Activated CD8-positive, alpha-beta memory T cell treated with anti-CD3 and anti-CD28 coated beads, Interleukin-2, amount 10 ng/mL, durations not matched to agents 7 days and 5 days (primary cell): ENCODE data around the gene ZNF776. TPM values are rescaled to one million over a fixed set of nuclear protein-coding genes. Genes with fewer than 3 reads are reported as not detected.

Source experiments
- ATAC-seq: fragments of 150-1000 bp; cut with Tn5 transposase; one replicate; pipeline ENCODE4 v1.10.0; 2021; ENCODE audit warnings: moderate library complexity
- CTCF ChIA-PET: fragments of 350-600 bp; sonication (Branson Sonifier 250); formaldehyde crosslinking; loops from one replicate; lab custom pipeline; 2021; ENCODE audit warnings: antibody characterized with exemption; lab: Charles Lee
- DNase-seq: peaks from one replicate; pipeline ENCODE4 v3.0.0-alpha.2; 2020
- H3K27ac Mint-ChIP-seq: one replicate; pipeline ENCODE4 v1.8.0; 2021; ENCODE audit warnings: mild to moderate bottlenecking, mixed read lengths
- H3K27me3 Mint-ChIP-seq: one replicate; pipeline ENCODE4 v1.8.0; 2021; ENCODE audit warnings: mixed read lengths
- H3K36me3 Mint-ChIP-seq: one replicate; pipeline ENCODE4 v1.8.0; 2021; ENCODE audit warnings: mild to moderate bottlenecking, mixed read lengths
- H3K4me1 Mint-ChIP-seq: one replicate; pipeline ENCODE4 v1.8.0; 2021; ENCODE audit warnings: mixed read lengths
- H3K4me3 Mint-ChIP-seq: one replicate; pipeline ENCODE4 v1.8.0; 2021; ENCODE audit warnings: mild to moderate bottlenecking, moderate library complexity, mixed read lengths
- H3K9me3 Mint-ChIP-seq: one replicate; pipeline ENCODE4 v1.8.0; 2022; ENCODE audit warnings: low read depth, mixed read lengths
- total RNA-seq, 2 experiments: library from RNA; stranded (reverse); gene quantifications; one replicate each; pipeline ENCODE4 v1.2.3, GENCODE V29; 2021

ZNF776 gene
- total RNA-seq, 2 experiments from 2014 or later = 15.4 to 18.1 TPM

DNA sequence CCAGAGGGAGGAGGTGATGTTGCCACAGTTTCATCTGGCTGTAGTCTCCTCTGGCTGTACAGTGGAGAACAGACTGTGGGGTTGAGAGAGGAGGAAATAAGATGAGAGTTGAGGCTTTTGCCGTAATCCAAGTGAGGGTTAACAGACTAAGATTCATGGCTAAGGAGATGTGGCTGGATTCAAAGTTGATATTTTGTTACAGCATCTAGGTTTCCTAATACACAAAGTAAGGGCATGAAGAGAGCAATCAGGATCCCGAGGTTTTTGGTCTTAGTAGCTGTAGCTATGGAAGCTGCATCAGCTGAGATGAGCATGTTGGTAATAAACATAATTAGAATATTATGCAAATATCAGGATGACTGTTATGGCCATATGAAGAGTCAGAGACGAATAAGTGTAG, 1.4 kb downstream of the ZNF776 start:
- Mint-ChIP-seq H3K4me1 (peaks cover 26% of the 10 kb centered on the region), H3K27me3 (no peaks in the 10 kb centered on the region), H3K36me3 (peaks cover 63% of the 10 kb centered on the region), H3K9me3 (peaks cover 32% of the 10 kb centered on the region), H3K4me3 (peak overlapping the region; percentile 38), H3K27ac (peak overlapping the region; percentile 46)
- no peak for ATAC-seq
- CTCF ChIA-PET = interaction anchor here (2.3 kb wide), 1 partner anchor 22 kb away, joined by 8 read pairs; the partner anchor contains the start of gene ZNF586
- no peak for DNase-seq

DNA sequence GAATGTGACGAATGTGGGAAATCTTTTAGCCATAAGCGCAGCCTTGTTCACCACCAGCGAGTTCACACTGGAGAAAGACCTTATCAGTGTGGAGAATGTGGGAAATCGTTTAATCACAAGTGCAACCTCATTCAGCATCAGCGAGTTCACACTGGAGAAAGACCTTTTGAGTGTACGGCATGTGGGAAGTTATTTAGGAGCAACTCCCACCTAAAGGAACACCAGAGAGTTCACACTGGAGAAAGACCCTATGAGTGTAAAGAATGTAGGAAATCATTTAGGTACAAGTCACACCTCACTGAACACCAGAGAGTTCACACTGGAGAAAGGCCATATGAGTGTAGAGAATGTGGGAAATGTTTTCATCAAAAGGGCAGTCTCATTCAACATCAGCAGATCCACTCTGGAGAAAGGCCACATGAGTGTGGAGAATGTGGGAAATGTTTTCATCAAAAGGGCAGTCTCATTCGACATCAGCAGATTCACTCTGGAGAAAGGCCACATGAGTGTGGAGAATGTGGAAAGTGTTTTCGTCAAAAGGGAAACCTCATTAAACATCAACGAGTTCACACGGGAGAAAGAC, 7.6 kb downstream of the ZNF776 start:
- H3K27ac Mint-ChIP-seq = no peak overlapping the region
- H3K9me3 Mint-ChIP-seq = peaks cover 44% of the 10 kb centered on the region
- H3K4me1 Mint-ChIP-seq = peaks cover 8% of the 10 kb centered on the region
- CTCF ChIA-PET = no interaction called here
- ATAC-seq (no peak), DNase-seq (no peak)
- no peaks in the 10 kb centered on the region for H3K27me3 Mint-ChIP-seq
- H3K4me3 Mint-ChIP-seq = no peak overlapping the region
- H3K36me3 Mint-ChIP-seq = peaks cover 93% of the 10 kb centered on the region

DNA sequence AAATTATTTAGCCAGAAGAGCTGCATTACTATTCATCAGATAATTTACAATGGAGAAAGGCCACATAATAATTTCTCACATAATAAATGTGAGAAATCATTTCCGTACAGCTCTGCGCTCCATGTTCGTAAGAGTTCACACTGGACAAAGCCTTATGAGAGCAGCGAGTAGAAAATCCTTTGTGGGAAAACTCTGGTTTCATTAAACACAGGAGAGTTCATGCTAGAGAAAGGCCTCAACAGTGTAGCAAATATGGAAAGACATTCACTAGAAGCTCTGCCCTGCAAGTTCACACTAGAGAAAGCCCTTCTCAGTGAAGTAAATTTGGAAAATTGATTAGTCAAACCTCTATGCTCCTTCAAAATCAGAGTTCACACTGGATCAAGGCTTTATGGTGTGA, 8.4 kb downstream of the ZNF776 start:
- DNase-seq (no peak), ATAC-seq (no peak)
- H3K4me3 Mint-ChIP-seq = no peak overlapping the region
- CTCF ChIA-PET = no interaction called here
- peaks cover 3% of the 10 kb centered on the region for H3K4me1 Mint-ChIP-seq
- no peaks in the 10 kb centered on the region for H3K27me3 Mint-ChIP-seq
- peaks cover 91% of the 10 kb centered on the region for H3K36me3 Mint-ChIP-seq
- peaks cover 39% of the 10 kb centered on the region for H3K9me3 Mint-ChIP-seq
- H3K27ac Mint-ChIP-seq = no peak overlapping the region

DNA sequence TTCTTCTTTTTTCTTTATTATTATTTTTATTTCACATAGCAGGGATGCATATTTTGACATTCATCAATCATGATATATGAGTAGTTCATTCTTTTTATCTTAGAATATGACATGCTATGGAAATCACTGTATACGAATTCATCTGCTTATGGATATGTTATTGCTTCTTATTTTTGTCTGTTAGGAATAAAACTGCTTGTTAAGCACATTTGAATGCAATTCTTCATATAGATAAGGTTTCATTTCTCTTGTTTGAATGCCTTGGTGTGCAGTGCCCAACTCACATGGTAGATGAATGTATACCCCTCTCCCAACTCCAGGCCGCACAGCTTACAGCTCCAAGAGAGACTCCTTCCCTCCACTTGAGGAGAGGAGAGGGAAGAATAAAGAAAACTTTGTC, 11.3 kb downstream of the ZNF776 start:
- no peak overlapping the region for H3K4me3 Mint-ChIP-seq
- no peaks in the 10 kb centered on the region for H3K4me1 Mint-ChIP-seq
- CTCF ChIA-PET = no interaction called here
- H3K36me3 Mint-ChIP-seq = peaks cover 80% of the 10 kb centered on the region
- peaks cover 26% of the 10 kb centered on the region for H3K9me3 Mint-ChIP-seq
- H3K27me3 Mint-ChIP-seq = no peaks in the 10 kb centered on the region
- no peak overlapping the region for H3K27ac Mint-ChIP-seq
- DNase-seq (no peak), ATAC-seq (no peak)

DNA sequence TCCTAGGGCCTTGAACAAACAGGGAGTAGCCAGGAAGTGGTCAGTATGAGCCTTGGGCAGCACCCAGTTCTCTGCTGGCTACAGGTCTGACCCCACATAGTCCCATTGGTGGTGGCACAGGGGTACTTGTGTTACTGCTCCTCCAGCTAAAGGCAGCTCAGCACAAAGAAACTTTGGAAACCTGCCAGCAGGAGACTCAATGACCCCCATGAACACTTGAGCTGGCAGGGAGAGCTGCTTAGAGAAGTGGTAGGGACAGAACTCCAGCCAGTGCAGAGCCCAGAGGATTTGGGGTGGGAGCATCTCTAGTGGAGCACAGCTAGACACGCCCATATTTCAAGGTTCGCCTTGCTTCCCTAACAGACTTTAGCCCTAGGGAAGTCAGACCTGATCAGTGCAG, 12.5 kb downstream of the ZNF776 start:
- Mint-ChIP-seq H3K4me3 (no peak overlapping the region), H3K27ac (no peak overlapping the region), H3K9me3 (peaks cover 20% of the 10 kb centered on the region), H3K36me3 (peaks cover 77% of the 10 kb centered on the region), H3K4me1 (no peaks in the 10 kb centered on the region), H3K27me3 (no peaks in the 10 kb centered on the region)
- CTCF ChIA-PET = interaction anchor here (0.6 kb wide), 1 partner anchor 60 kb away, joined by 3 read pairs; no protein-coding TSS in a partner anchor
- ATAC-seq (no peak), DNase-seq (no peak)

DNA sequence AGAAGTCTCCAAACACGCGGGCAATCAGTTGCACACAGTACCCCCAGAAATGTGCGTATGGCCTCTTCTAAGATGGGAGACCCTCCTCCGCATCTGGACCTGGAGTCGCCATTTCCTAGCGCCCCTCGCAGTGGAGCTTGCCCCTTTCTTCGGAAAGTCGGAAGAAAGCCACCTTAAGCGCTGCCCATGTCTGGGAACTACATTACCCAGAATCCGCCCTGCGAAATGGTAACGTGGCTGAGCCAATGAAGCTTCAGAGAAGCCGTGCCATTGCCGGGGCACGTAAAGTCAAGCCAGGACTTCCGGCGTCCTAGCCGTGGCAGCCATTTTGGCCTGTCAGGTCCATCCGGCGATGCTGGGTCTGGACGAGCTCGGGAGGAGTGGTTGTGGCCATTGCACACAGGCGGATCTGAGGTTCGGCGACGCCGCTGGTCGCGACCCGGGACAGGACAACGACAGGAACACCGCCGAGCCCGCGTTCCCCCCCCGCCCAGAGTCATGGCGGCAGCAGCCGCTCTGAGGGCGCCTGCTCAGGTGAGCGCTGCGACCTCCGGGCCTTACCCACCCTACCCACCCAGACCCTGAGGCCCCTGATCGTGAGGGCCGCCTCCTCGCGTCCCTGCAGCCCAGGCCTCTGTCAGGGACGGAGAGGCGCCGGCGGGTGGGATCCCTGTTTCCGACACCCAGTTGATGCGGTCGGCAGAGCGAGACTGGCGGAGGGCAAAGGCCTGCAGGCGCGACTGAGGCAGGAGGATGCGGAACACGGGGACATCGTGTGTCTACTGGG, 22.9 kb downstream of the ZNF776 start, which contains the start of gene ZNF586:
Gene ZNF586, plus strand, starts transcription at position 332 of the 787 bp plus-strand sequence. Its CDS starts 167 bp downstream, at position 499.
- H3K9me3 Mint-ChIP-seq = peaks cover 20% of the 10 kb centered on the region
- H3K4me3 Mint-ChIP-seq = peak within 1 kb of the TSS; percentile 91
- H3K27me3 Mint-ChIP-seq = no peaks in the 10 kb centered on the region
- DNase-seq (peak; percentile 94), ATAC-seq (peak; percentile 99)
- H3K36me3 Mint-ChIP-seq = peaks cover 57% of the 10 kb centered on the region
- H3K27ac Mint-ChIP-seq = peak within 1 kb of the TSS; percentile 97
- CTCF ChIA-PET = interaction anchor here (0.6 to 1.5 kb wide), 7 partner anchors 11 to 660 kb away, joined by 3 to 8 read pairs (median 3); partner anchors contain the start of genes ZNF671 and ZNF776
- peaks cover 38% of the 10 kb centered on the region for H3K4me1 Mint-ChIP-seq

DNA sequence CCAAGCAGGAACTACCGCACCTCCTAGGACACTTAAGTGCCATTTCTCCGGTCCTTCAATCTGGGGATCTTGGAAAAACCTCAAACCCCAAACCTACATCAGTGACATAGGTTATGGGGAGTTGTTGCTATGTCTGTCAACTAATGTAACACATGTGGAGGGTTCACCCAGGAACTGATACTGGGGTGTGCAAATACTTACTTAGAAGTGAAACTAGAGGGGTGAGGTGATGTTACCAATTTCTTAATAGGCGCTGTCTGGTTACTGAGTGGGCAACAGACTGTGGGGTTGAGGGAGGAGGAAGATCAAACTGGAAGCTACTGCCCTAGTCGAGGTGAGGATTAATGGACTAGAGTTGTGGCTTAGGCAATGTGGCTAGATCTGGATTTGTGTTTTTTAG, 24.8 kb downstream of the ZNF776 start:
- no peak for DNase-seq
- no peak for ATAC-seq
- Mint-ChIP-seq H3K27me3 (no peaks in the 10 kb centered on the region), H3K36me3 (peaks cover 70% of the 10 kb centered on the region), H3K4me1 (peaks cover 44% of the 10 kb centered on the region), H3K27ac (no peak overlapping the region), H3K9me3 (peaks cover 27% of the 10 kb centered on the region), H3K4me3 (peak overlapping the region; percentile 12)
- CTCF ChIA-PET = no interaction called here

DNA sequence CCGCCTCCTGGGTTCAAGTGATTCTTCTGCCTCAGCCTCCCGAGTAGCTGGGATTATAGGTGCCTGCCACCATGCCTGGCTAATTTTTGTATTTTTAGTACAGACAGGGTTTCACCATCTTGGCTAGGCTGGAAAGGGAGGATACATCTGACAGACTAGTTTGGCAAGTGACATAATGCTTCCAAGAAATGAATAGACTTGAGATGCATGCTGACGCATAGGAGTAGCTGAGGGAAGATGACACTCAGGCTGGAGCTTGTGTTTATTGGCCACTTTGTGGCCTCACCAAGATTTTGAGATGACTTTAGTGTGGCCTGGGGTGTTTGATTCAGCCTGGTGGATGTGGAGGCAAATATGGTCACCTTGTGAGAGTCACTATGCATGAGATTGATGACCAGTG, 26.9 kb downstream of the ZNF776 start:
- Mint-ChIP-seq H3K36me3 (peaks cover 79% of the 10 kb centered on the region), H3K27ac (peak overlapping the region; percentile 32), H3K9me3 (peaks cover 38% of the 10 kb centered on the region), H3K4me1 (peaks cover 44% of the 10 kb centered on the region), H3K27me3 (no peaks in the 10 kb centered on the region), H3K4me3 (no peak overlapping the region)
- ATAC-seq = no peak
- CTCF ChIA-PET = no interaction called here
- DNase-seq = no peak

DNA sequence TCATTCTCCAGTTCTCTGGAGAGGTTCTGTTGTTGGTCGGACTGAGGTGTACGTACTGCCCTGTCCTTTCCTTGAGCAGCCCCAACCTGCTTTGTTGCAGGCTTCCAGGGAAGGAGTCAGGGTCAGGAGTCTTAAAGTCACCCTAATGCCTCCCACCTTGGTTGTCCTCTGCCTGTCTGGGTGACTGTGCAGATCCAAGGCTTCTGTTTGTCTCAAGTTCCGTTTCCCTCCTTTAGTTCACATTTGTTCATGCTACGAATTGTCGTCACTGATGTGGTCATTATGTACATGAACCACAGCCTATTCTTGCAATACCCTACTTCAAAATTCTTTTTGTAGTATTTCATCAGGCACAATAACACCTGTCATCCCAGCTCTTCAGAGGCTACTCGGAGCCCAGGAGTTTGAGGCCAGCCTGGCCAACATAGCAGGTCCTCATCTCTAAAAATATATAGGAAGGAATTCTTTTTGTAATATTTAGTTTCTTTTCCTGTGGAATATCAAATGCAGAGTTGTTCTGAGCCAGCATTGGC, 30.2 kb downstream of the ZNF776 start:
- Mint-ChIP-seq H3K36me3 (peaks cover 89% of the 10 kb centered on the region), H3K4me1 (peaks cover 24% of the 10 kb centered on the region), H3K27me3 (no peaks in the 10 kb centered on the region), H3K9me3 (peaks cover 60% of the 10 kb centered on the region), H3K27ac (no peak overlapping the region), H3K4me3 (no peak overlapping the region)
- DNase-seq = no peak
- CTCF ChIA-PET = no interaction called here
- no peak for ATAC-seq

DNA sequence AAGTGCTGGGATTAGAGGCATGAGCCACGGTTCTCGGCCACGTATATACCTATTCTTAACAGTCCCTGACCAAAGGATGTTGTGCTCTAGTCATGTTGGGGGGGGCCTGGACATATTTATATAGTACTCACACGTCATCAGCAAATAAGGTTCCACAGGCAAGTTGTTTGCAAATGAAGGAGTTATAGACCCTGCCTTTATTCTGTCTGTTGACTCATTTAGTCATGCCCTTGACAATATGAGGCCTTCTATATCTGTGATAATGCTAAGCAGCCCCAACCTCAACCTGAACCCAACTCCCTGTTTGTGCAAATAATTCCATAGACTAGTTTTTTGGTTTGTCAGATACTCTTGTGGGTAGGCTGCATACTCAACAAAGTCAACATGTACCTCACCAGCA, 31.7 kb downstream of the ZNF776 start:
- H3K4me3 Mint-ChIP-seq = no peak overlapping the region
- CTCF ChIA-PET = interaction anchor here (0.7 kb wide), 1 partner anchor 308 kb away, joined by 4 read pairs; no protein-coding TSS in a partner anchor
- no peaks in the 10 kb centered on the region for H3K27me3 Mint-ChIP-seq
- no peak overlapping the region for H3K27ac Mint-ChIP-seq
- peaks cover 83% of the 10 kb centered on the region for H3K36me3 Mint-ChIP-seq
- DNase-seq (no peak), ATAC-seq (no peak)
- H3K4me1 Mint-ChIP-seq = peaks cover 11% of the 10 kb centered on the region
- H3K9me3 Mint-ChIP-seq = peaks cover 53% of the 10 kb centered on the region

DNA sequence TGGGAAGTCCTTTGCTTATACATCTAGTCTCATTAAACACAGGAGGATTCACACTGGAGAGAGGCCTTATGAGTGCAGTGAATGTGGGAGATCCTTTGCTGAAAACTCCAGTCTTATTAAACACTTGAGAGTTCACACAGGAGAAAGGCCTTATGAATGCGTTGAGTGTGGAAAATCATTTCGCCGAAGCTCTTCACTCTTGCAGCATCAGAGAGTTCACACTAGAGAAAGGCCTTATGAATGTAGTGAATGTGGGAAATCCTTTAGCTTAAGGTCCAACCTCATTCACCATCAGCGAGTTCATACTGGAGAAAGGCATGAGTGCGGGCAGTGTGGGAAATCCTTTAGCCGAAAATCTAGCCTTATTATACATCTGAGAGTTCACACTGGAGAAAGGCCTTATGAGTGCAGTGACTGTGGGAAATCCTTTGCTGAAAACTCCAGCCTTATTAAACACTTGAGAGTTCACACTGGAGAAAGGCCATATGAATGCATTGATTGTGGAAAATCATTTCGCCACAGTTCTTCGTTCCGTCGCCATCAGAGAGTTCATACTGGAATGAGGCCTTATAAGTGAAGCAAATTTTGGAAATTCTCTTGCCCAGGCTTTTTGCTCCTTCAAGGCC, 32.7 kb downstream of the ZNF776 start:
- ATAC-seq (no peak), DNase-seq (no peak)
- CTCF ChIA-PET = no interaction called here
- no peaks in the 10 kb centered on the region for H3K27me3 Mint-ChIP-seq
- H3K4me1 Mint-ChIP-seq = peaks cover 6% of the 10 kb centered on the region
- peaks cover 48% of the 10 kb centered on the region for H3K9me3 Mint-ChIP-seq
- H3K4me3 Mint-ChIP-seq = no peak overlapping the region
- peaks cover 80% of the 10 kb centered on the region for H3K36me3 Mint-ChIP-seq
- no peak overlapping the region for H3K27ac Mint-ChIP-seq

DNA sequence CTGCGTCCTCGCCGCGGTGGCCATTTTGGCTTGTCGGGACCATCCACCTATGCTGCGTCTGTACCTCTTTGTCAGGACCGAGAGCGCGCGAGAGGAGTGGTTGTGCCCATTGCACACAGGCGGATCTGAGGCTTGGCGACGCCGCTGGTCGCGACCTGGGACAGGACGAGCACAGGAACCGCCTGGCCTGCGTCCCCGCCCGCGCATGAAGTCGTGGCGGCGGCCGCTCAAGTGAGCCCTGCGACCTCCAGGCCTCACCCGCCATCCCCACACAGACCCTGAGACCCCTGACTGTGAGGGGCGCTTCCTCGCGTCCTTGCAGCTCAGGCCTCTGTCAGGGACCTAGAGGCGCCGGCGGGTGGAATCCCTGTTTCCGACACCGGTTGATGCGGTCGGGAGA, 39.7 kb downstream of the ZNF776 start:
- Mint-ChIP-seq H3K4me3 (no peak overlapping the region), H3K27ac (no peak overlapping the region), H3K36me3 (peaks cover 67% of the 10 kb centered on the region), H3K27me3 (no peaks in the 10 kb centered on the region), H3K4me1 (peaks cover 19% of the 10 kb centered on the region), H3K9me3 (peaks cover 36% of the 10 kb centered on the region)
- DNase-seq (no peak), ATAC-seq (no peak)
- CTCF ChIA-PET = no interaction called here

DNA sequence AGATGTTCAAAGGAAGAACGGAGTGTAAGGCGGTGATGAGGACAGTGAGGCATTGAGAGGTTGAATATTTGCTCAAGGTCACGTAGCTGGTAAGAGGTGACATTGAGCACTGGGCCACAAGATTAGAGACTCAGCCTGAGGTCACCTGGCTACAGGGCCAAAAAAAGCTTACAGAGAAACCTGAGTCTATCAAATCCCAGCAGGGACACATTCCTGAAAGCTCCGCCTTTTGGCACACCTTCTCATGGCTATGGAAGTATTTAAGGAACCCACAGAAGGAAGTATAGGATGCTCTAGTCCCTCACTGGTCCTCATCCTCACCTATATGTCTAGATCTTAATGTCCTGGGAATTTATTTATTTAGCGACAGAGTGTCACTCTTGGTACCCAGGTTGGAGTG, 40.3 kb downstream of the ZNF776 start:
- H3K36me3 Mint-ChIP-seq = peaks cover 67% of the 10 kb centered on the region
- CTCF ChIA-PET = no interaction called here
- peaks cover 35% of the 10 kb centered on the region for H3K9me3 Mint-ChIP-seq

More for the DNA sequence above, 40.3 kb downstream of the ZNF776 start:
- peaks cover 19% of the 10 kb centered on the region for H3K4me1 Mint-ChIP-seq
- no peaks in the 10 kb centered on the region for H3K27me3 Mint-ChIP-seq
- H3K4me3 Mint-ChIP-seq = no peak overlapping the region
- no peak for DNase-seq
- ATAC-seq = no peak
- no peak overlapping the region for H3K27ac Mint-ChIP-seq
